Measurements from ENCODE around the gene CCDC47.

DNA sequence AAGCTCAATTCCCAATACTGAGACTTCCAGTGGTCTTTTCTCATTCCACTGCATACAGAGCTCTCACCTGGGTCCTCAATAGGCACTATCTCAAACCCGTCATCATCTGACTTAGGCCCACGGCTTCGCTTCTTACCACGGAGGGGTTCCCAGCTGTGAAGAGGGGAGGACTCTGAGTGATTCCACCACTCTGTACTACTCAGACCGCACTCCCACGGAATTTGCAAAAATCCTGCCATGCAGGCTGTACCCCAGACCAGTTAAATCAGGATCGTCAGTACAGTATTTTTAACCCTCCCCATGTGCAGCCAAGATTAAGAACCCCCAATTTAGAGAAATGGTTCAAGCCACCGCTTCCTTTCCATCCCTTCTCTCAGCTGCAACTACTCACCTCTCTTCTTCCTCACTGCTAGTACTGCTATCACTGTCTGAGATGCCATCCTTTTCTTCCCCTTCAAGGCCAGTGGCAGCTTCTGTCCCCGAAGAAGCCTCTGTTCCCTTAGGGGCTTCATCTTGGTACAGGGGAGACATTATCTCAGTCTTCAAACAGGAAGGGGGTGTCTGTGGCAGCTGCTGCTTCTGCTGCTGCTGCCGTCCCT, 47.7 kb upstream of the CCDC47 start:
- TF ChIP-seq, protein P1, sequence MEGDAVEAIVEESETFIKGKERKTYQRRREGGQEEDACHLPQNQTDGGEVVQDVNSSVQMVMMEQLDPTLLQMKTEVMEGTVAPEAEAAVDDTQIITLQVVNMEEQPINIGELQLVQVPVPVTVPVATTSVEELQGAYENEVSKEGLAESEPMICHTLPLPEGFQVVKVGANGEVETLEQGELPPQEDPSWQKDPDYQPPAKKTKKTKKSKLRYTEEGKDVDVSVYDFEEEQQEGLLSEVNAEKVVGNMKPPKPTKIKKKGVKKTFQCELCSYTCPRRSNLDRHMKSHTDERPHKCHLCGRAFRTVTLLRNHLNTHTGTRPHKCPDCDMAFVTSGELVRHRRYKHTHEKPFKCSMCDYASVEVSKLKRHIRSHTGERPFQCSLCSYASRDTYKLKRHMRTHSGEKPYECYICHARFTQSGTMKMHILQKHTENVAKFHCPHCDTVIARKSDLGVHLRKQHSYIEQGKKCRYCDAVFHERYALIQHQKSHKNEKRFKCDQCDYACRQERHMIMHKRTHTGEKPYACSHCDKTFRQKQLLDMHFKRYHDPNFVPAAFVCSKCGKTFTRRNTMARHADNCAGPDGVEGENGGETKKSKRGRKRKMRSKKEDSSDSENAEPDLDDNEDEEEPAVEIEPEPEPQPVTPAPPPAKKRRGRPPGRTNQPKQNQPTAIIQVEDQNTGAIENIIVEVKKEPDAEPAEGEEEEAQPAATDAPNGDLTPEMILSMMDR (IDR thresholded peaks at IDR 0.05) = no peak
- no peak for TF ChIP-seq FOXK1 (CRISPR knock-in tag; IDR thresholded peaks at IDR 0.05)
- TF ChIP-seq CBFB (CRISPR knock-in tag; IDR thresholded peaks at IDR 0.05; ENCODE audit: low read depth) = no peak
- TF ChIP-seq, protein P2, sequence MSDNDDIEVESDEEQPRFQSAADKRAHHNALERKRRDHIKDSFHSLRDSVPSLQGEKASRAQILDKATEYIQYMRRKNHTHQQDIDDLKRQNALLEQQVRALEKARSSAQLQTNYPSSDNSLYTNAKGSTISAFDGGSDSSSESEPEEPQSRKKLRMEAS (CRISPR knock-in tag; IDR thresholded peaks at IDR 0.05) = no peak
